Left cardiac atrium (tissue), 2 donors: ENCODE results near the gene ZBTB17. TPM values are rescaled to one million over a fixed set of nuclear protein-coding genes. Genes with fewer than 3 reads are reported as not detected.

Source experiments
- total RNA-seq, 2 donors: library from RNA; stranded (reverse); fragmentation: NEBNext Ultra II Directional; extraction: Animal tissue kit (Norgen Biotek cat#: 25700); gene quantifications; one replicate each; pipeline ENCODE4 v1.2.1, GENCODE V29; 2021
- donor health status: DM: no; HTN: yes; CAD: no; lungs with severe emphysema.
- donor health status: DM: yes; HTN: yes; CAD: no.

The ZBTB17 gene
- total RNA-seq, 2 donors from 2014 or later, result 22.4 to 24.6 TPM

Other genes with a start within 250 kb of the ZBTB17 start
- gene SLC25A34, start 239.8 kb downstream of the ZBTB17 start, total RNA-seq, result 1 to 10 TPM; 5.4 to 7.3 TPM
- not detected for gene TMEM82, start 233.6 kb downstream of the ZBTB17 start, total RNA-seq
- 10 to 100 TPM; 75.1 to 82.8 TPM for gene FBLIM1, start 217.3 kb downstream of the ZBTB17 start, total RNA-seq
- gene UQCRHL, start 168.5 kb downstream of the ZBTB17 start, total RNA-seq, result 1 to 10 TPM; 3.9 to 4.0 TPM
- gene SPEN, start 128.4 kb downstream of the ZBTB17 start, total RNA-seq, result 10 to 100 TPM; 27.8 to 36.5 TPM
- under 1 TPM; 0.15 to 0.52 TPM for gene SRARP, start 28.1 kb upstream of the ZBTB17 start, total RNA-seq
- gene HSPB7, start 41.9 kb upstream of the ZBTB17 start, total RNA-seq, result 1,000 to 10,000 TPM; 1,770 to 2,192 TPM
- under 1 TPM; 0.26 to 0.38 TPM for gene CLCNKA, start 45.9 kb upstream of the ZBTB17 start, total RNA-seq
- gene CLCNKB, start 67.7 kb upstream of the ZBTB17 start, total RNA-seq, result 1 to 10 TPM; 2.2 to 2.5 TPM
- 1 to 10 TPM; 3.2 to 6.5 TPM for gene FAM131C, start 97.5 kb upstream of the ZBTB17 start, total RNA-seq
- 10 to 100 TPM in 1 of 2 donors, 1 to 10 TPM in 1; 8.1 to 24.1 TPM for gene EPHA2, start 180.0 kb upstream of the ZBTB17 start, total RNA-seq
- 1 to 10 TPM; 2.1 to 4.7 TPM for gene ARHGEF19, start 236.6 kb upstream of the ZBTB17 start, total RNA-seq